Glutamatergic neuron (in vitro differentiated cells): ENCODE data around the gene MSI2. TPM values are rescaled to one million over a fixed set of nuclear protein-coding genes. Genes with fewer than 3 reads are reported as not detected.

ENCODE experiments used
- DNase-seq: peaks from one replicate; pipeline ENCODE4 v3.0.0; 2022
- H3K27ac Mint-ChIP-seq: one replicate; pipeline ENCODE4 v1.8.0; 2020; ENCODE audit warnings: mild to moderate bottlenecking, mixed read lengths, inconsistent platforms; ENCODE audit not compliant: unreplicated experiment
- H3K27me3 Mint-ChIP-seq: one replicate; pipeline ENCODE4 v1.8.0; 2020; ENCODE audit warnings: mild to moderate bottlenecking, moderate library complexity, mixed read lengths, inconsistent platforms; ENCODE audit not compliant: unreplicated experiment
- H3K36me3 Mint-ChIP-seq: one replicate; pipeline ENCODE4 v1.8.0; 2020; ENCODE audit warnings: mild to moderate bottlenecking, mixed read lengths, inconsistent platforms; ENCODE audit not compliant: unreplicated experiment
- H3K4me1 Mint-ChIP-seq: one replicate; pipeline ENCODE4 v1.8.0; 2020; ENCODE audit warnings: mild to moderate bottlenecking, low read depth, mixed read lengths, inconsistent platforms; ENCODE audit not compliant: unreplicated experiment
- H3K4me3 Mint-ChIP-seq: one replicate; pipeline ENCODE4 v1.8.0; 2020; ENCODE audit warnings: mild to moderate bottlenecking, mixed read lengths, inconsistent platforms; ENCODE audit not compliant: unreplicated experiment
- H3K9me3 Mint-ChIP-seq: one replicate; pipeline ENCODE4 v1.8.0; 2020; ENCODE audit warnings: mild to moderate bottlenecking, moderate library complexity, mixed read lengths, inconsistent platforms; ENCODE audit not compliant: unreplicated experiment
- total RNA-seq: library from RNA; stranded (reverse); fragmentation: NEBNext Ultra II Directional; extraction: Animal tissue kit (Norgen Biotek cat#: 25700); gene quantifications from one replicate; pipeline ENCODE4 v1.2.1, GENCODE V29; 2021; ENCODE audit not compliant: unreplicated experiment
- TF ChIP-seq, protein P1 (sequence below): fragments of 200-600 bp; sonication (generic); IDR thresholded peaks from one replicate; pipeline ENCODE4 v1.5.0; 2021; ENCODE audit not compliant: partially characterized antibody, unreplicated experiment

MSI2 gene
- total RNA-seq, 1 donor from 2014 or later: 141 TPM

DNA sequence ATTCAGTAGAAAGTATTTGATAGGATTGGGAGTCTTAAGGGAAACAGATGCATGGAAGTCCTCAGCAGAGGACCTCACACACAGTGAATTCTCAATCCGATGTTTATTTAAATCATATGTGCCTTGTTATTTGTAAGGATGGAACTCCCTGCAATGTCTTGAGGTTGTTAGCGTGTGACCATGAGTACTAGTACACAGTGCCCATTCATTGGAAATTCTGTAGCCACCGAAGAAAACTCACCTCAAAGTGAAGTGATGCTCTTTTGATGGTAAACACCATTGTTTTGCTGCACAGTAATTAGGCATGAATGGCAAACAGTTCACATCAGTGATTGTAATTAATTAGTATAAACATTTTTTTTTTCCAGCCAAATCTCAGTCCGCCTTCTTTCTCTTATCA, 173.6 kb downstream of the MSI2 start:
- H3K4me1 Mint-ChIP-seq: peaks cover 24% of the 10 kb centered on the region
- H3K27ac Mint-ChIP-seq: no peak overlapping the region
- H3K4me3 Mint-ChIP-seq: no peak overlapping the region
- TF ChIP-seq, protein P1, sequence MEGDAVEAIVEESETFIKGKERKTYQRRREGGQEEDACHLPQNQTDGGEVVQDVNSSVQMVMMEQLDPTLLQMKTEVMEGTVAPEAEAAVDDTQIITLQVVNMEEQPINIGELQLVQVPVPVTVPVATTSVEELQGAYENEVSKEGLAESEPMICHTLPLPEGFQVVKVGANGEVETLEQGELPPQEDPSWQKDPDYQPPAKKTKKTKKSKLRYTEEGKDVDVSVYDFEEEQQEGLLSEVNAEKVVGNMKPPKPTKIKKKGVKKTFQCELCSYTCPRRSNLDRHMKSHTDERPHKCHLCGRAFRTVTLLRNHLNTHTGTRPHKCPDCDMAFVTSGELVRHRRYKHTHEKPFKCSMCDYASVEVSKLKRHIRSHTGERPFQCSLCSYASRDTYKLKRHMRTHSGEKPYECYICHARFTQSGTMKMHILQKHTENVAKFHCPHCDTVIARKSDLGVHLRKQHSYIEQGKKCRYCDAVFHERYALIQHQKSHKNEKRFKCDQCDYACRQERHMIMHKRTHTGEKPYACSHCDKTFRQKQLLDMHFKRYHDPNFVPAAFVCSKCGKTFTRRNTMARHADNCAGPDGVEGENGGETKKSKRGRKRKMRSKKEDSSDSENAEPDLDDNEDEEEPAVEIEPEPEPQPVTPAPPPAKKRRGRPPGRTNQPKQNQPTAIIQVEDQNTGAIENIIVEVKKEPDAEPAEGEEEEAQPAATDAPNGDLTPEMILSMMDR: no peak
- DNase-seq: no peak
- no peaks in the 10 kb centered on the region for H3K36me3 Mint-ChIP-seq
- H3K9me3 Mint-ChIP-seq: peaks cover under 1% of the 10 kb centered on the region
- no peaks in the 10 kb centered on the region for H3K27me3 Mint-ChIP-seq

- H3K27ac Mint-ChIP-seq: no peak overlapping the region
- DNase-seq: no peak
- H3K9me3 Mint-ChIP-seq: peaks cover 4% of the 10 kb centered on the region
- H3K36me3 Mint-ChIP-seq: no peaks in the 10 kb centered on the region
- TF ChIP-seq, protein P1: no peak
- H3K27me3 Mint-ChIP-seq: no peaks in the 10 kb centered on the region
- H3K4me3 Mint-ChIP-seq: no peak overlapping the region
- H3K4me1 Mint-ChIP-seq: peaks cover 17% of the 10 kb centered on the region
Observed at GRCh38 chr17:57431415-57431814, 175.1 kb downstream of the MSI2 start.

- DNase-seq: no peak
- peaks cover 14% of the 10 kb centered on the region for H3K4me1 Mint-ChIP-seq
- no peak overlapping the region for H3K4me3 Mint-ChIP-seq
- H3K27me3 Mint-ChIP-seq: no peaks in the 10 kb centered on the region
- TF ChIP-seq, protein P1: no peak
- no peaks in the 10 kb centered on the region for H3K36me3 Mint-ChIP-seq
- peaks cover 4% of the 10 kb centered on the region for H3K9me3 Mint-ChIP-seq
- no peak overlapping the region for H3K27ac Mint-ChIP-seq
Observed at GRCh38 chr17:57432507-57433277, 176.4 kb downstream of the MSI2 start.

GRCh38 chr17:57433452-57433851, 177.1 kb downstream of the MSI2 start:
- TF ChIP-seq, protein P1: no peak
- DNase-seq: no peak
- peaks cover 17% of the 10 kb centered on the region for H3K4me1 Mint-ChIP-seq
- no peak overlapping the region for H3K4me3 Mint-ChIP-seq
- H3K27ac Mint-ChIP-seq: no peak overlapping the region
- H3K36me3 Mint-ChIP-seq: no peaks in the 10 kb centered on the region
- peaks cover 4% of the 10 kb centered on the region for H3K9me3 Mint-ChIP-seq
- no peaks in the 10 kb centered on the region for H3K27me3 Mint-ChIP-seq

DNA sequence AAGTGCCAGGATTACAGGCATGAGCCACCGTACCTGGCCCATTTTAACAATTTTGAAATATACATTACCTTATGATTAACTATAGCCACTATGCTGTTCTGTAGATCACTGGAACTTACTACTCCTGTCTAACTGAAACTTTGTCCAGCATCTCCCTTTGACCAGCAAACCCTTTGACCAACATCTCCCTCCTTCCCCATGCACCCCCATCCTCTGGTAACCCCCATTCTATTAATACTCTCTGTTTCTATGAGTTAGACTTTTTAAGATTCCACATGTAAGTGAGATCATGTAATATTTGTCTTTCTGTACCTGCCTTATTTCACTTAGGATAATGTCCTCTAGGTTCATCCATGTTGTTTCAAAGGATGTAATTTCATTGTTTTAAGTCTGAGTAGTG, 178.0 kb downstream of the MSI2 start:
- H3K36me3 Mint-ChIP-seq: peaks cover 4% of the 10 kb centered on the region
- no peak overlapping the region for H3K27ac Mint-ChIP-seq
- H3K4me1 Mint-ChIP-seq: peaks cover 18% of the 10 kb centered on the region
- H3K4me3 Mint-ChIP-seq: no peak overlapping the region
- no peak for DNase-seq
- peaks cover 4% of the 10 kb centered on the region for H3K27me3 Mint-ChIP-seq
- TF ChIP-seq, protein P1: no peak
- peaks cover 4% of the 10 kb centered on the region for H3K9me3 Mint-ChIP-seq
